Hepatocyte (in vitro differentiated cells): ENCODE measurements around the gene EFHC2. TPM values are rescaled to one million over a fixed set of nuclear protein-coding genes. Genes with fewer than 3 reads are reported as not detected.

Source experiments
- DNase-seq: peaks from one replicate; pipeline ENCODE4 v3.0.0-alpha.2; 2016; ENCODE audit warnings: low spot score
- H2AFZ ChIP-seq: fragments of 200-600 bp; sonication (generic); 2 replicates; pipeline ENCODE4 v1.6.0; 2016; ENCODE audit warnings: antibody characterized with exemption, mild to moderate bottlenecking
- H3K27ac ChIP-seq: fragments of 200-600 bp; sonication (generic); 2 replicates; pipeline ENCODE4 v1.5.1; 2016; ENCODE audit warnings: mild to moderate bottlenecking
- H3K27me3 ChIP-seq: fragments of 200-600 bp; sonication (generic); 2 replicates; pipeline ENCODE4 v1.6.1; 2016
- H3K36me3 ChIP-seq: fragments of 200-600 bp; sonication (generic); replicated peaks from 2 replicates; pipeline ENCODE4 v1.5.1; 2016; ENCODE audit warnings: low read depth; ENCODE audit not compliant: insufficient read depth
- H3K4me1 ChIP-seq: fragments of 200-600 bp; sonication (generic); 2 replicates; pipeline ENCODE4 v1.5.1; 2016; ENCODE audit warnings: mild to moderate bottlenecking, moderate library complexity; ENCODE audit not compliant: insufficient read depth
- H3K4me2 ChIP-seq: fragments of 200-600 bp; sonication (generic); 2 replicates; pipeline ENCODE4 v1.6.0; 2016
- H3K4me3 ChIP-seq: fragments of 200-600 bp; sonication (generic); 2 replicates; pipeline ENCODE4 v1.5.1; 2016; ENCODE audit warnings: mild to moderate bottlenecking
- H3K79me2 ChIP-seq: fragments of 200-600 bp; sonication (generic); 2 replicates; pipeline ENCODE4 v1.6.0; 2017; ENCODE audit warnings: mild to moderate bottlenecking
- H3K9me2 ChIP-seq: fragments of 200-600 bp; sonication (generic); replicated peaks from 2 replicates; pipeline ENCODE4 v1.6.0; 2017; ENCODE audit warnings: mild to moderate bottlenecking; ENCODE audit not compliant: insufficient read depth
- H3K9me3 ChIP-seq: fragments of 200-600 bp; sonication (generic); 2 replicates; pipeline ENCODE4 v1.5.1; 2016; ENCODE audit warnings: low read depth, mild to moderate bottlenecking
- H4K20me1 ChIP-seq: fragments of 200-600 bp; sonication (generic); 2 replicates; pipeline ENCODE4 v1.6.0; 2016; ENCODE audit warnings: mild to moderate bottlenecking; ENCODE audit not compliant: insufficient read depth, poor library complexity, severe bottlenecking
- EZH2 ChIP-seq: fragments of 200-600 bp; sonication (generic); IDR thresholded peaks from 2 replicates; pipeline ENCODE4 v1.6.1; 2016; ENCODE audit warnings: antibody characterized with exemption, mild to moderate bottlenecking, borderline replicate concordance
- EZH2phosphoT487 ChIP-seq: fragments of 200-600 bp; sonication (generic); IDR thresholded peaks from one replicate; pipeline ENCODE4 v1.6.1; 2018; ENCODE audit warnings: antibody characterized with exemption, mild to moderate bottlenecking, low read depth, moderate library complexity; ENCODE audit not compliant: unreplicated experiment, severe bottlenecking
- WGBS: methylation state at CpG from one replicate; pipeline ENCODE4 v1.1.6; 2016; ENCODE audit warnings: low lambda C conversion rate; ENCODE audit errors: missing lambda C conversion rate; 5-methylcytosine and 5-hydroxymethylcytosine counted together
- polyA plus RNA-seq: library from polyadenylated mRNA; unstranded; fragments of >200 nt; fragmentation: Nextera tagmentation; extraction: Ambion mirVana; gene quantifications from 2 replicates; pipeline ENCODE4 v1.2.1, GENCODE V29; 2016
- total RNA-seq: library from RNA; depleted of rRNA; stranded (reverse); fragments of >200 nt; gene quantifications from 2 replicates; pipeline ENCODE4 v1.2.3, GENCODE V29; 2014
- TF ChIP-seq, protein P1 (sequence below): fragments of 200-600 bp; sonication (generic); IDR thresholded peaks from 2 replicates; pipeline ENCODE4 v1.5.1; 2016; ENCODE audit warnings: antibody characterized with exemption, mild to moderate bottlenecking; ENCODE audit not compliant: poor library complexity

EFHC2 gene
- total and polyA plus RNA-seq, 2 experiments from 2014 or later = 1.3 to 1.8 TPM

DNA sequence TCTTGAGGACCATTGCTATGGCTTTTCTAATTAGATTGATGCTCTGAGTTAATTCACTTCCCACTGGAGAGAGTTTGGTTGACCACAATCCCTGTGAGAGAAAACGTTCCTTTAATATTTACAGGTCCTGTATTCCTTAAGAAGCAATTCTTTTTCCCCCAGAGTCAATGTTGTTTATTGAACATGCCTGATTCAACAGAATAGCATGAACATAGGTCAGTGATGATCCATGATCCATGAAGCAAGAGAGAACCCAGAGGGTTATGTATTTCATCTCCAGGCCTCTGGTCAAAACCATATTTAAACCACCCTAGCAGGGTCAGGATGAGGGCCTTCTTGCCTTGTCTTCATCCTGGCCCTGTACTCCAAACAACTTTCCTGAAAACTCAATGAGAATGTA is 39.4 kb upstream of the EFHC2 start:
- 58% methylated on average over 1 of the region's 1 CpG for WGBS
- H3K36me3 ChIP-seq = no peaks in the 10 kb centered on the region
- no peaks in the 10 kb centered on the region for H3K9me3 ChIP-seq
- no peak overlapping the region for H3K4me3 ChIP-seq
- no peaks in the 10 kb centered on the region for H3K79me2 ChIP-seq
- TF ChIP-seq, protein P1, sequence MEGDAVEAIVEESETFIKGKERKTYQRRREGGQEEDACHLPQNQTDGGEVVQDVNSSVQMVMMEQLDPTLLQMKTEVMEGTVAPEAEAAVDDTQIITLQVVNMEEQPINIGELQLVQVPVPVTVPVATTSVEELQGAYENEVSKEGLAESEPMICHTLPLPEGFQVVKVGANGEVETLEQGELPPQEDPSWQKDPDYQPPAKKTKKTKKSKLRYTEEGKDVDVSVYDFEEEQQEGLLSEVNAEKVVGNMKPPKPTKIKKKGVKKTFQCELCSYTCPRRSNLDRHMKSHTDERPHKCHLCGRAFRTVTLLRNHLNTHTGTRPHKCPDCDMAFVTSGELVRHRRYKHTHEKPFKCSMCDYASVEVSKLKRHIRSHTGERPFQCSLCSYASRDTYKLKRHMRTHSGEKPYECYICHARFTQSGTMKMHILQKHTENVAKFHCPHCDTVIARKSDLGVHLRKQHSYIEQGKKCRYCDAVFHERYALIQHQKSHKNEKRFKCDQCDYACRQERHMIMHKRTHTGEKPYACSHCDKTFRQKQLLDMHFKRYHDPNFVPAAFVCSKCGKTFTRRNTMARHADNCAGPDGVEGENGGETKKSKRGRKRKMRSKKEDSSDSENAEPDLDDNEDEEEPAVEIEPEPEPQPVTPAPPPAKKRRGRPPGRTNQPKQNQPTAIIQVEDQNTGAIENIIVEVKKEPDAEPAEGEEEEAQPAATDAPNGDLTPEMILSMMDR = no peak
- TF ChIP-seq EZH2phosphoT487 = no peak
- TF ChIP-seq EZH2 = no peak
- no peak overlapping the region for H3K4me2 ChIP-seq
- no peak overlapping the region for H2AFZ ChIP-seq
- no peaks in the 10 kb centered on the region for H3K27me3 ChIP-seq
- H3K27ac ChIP-seq = no peak overlapping the region
- no peaks in the 10 kb centered on the region for H4K20me1 ChIP-seq
- no peaks in the 10 kb centered on the region for H3K9me2 ChIP-seq
- no peaks in the 10 kb centered on the region for H3K4me1 ChIP-seq
- no peak for DNase-seq

DNA sequence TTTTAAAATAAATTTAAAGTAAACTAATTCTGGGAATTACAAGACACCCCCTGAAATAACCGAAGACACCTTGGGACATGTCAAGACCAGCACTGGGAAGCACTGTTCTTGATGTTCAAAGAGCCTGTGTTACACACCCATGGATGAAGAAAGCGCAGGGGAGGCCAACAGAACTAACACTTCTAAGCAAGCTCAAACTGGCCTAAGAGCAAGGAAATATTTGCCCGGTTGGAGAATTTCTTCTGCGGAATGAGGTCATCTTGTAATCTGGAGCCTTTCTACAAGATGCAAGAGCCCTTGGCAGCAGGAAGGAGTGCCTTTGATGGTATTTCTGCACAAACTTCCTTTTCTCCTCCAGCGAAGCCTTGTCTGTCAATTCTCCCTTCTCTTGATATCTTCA is 9.3 kb upstream of the EFHC2 start:
- H3K36me3 ChIP-seq = no peaks in the 10 kb centered on the region
- H4K20me1 ChIP-seq = no peaks in the 10 kb centered on the region
- no peak overlapping the region for H3K4me3 ChIP-seq
- no peaks in the 10 kb centered on the region for H3K9me2 ChIP-seq
- H3K4me1 ChIP-seq = no peaks in the 10 kb centered on the region
- peak; percentile 17 for DNase-seq
- H3K27me3 ChIP-seq = no peaks in the 10 kb centered on the region
- no peak overlapping the region for H2AFZ ChIP-seq
- 63% methylated on average over 5 of the region's 5 CpGs for WGBS
- H3K4me2 ChIP-seq = no peak overlapping the region
- H3K9me3 ChIP-seq = no peaks in the 10 kb centered on the region
- TF ChIP-seq, protein P1 = no peak
- TF ChIP-seq EZH2 = no peak
- TF ChIP-seq EZH2phosphoT487 = no peak
- H3K79me2 ChIP-seq = no peaks in the 10 kb centered on the region
- no peak overlapping the region for H3K27ac ChIP-seq

DNA sequence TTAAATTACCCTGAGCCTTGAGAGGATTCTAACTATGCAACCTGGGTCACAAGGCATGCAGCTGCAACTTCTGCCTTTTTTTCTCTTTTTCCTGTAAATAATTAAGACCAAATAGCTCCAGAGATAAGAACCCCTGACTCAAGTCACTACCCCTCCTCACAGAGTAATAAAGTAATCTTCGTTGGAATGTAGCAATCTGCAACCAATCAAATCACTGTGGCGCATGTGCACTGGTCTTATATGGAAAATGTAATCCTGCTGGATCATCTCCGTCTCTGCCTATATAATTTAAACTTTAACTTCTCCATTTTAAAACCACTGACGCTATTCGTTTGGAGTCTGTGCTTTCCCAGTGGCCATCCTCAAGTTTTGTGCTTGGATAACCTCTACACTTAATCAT is 6.1 kb upstream of the EFHC2 start:
- Histone ChIP-seq H2AFZ (no peak overlapping the region), H3K4me3 (no peak overlapping the region), H3K4me2 (no peak overlapping the region), H3K36me3 (no peaks in the 10 kb centered on the region), H3K79me2 (no peaks in the 10 kb centered on the region), H3K9me3 (no peaks in the 10 kb centered on the region), H4K20me1 (no peaks in the 10 kb centered on the region), H3K27ac (peak overlapping the region; percentile 64), H3K27me3 (no peaks in the 10 kb centered on the region), H3K9me2 (no peaks in the 10 kb centered on the region), H3K4me1 (no peaks in the 10 kb centered on the region)
- TF ChIP-seq, protein P1 = no peak
- TF ChIP-seq EZH2 (no peak), EZH2phosphoT487 (no peak)
- peak; percentile 30 for DNase-seq
- 50% methylated on average over 5 of the region's 5 CpGs for WGBS

DNA sequence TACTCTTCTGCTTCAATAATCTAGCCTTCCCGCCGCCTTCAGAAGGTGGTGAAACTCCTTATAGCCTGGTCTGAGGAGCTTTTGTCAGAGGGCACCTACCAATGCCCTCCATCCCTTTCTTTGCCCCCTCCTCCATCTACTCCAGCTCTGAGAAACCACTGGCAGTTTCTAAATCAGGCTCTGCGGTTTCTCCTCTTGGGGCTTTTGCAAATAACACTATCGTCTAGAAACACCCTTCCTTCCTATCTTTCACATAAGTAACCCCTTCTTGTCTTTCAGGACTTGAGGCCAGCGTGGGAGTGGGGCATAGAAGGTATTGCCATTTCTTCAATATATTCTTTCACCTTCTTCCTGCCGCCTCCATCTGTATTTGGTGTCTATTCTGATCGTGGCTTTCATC is 1.2 kb upstream of the EFHC2 start:
- no peak for DNase-seq
- no peaks in the 10 kb centered on the region for H3K36me3 ChIP-seq
- TF ChIP-seq EZH2phosphoT487 (no peak), EZH2 (no peak)
- TF ChIP-seq, protein P1 = no peak
- no peaks in the 10 kb centered on the region for H3K9me3 ChIP-seq
- peak overlapping the region; percentile 10 for H3K27ac ChIP-seq
- H2AFZ ChIP-seq = no peak overlapping the region
- H3K4me2 ChIP-seq = peak overlapping the region; percentile 80
- 68% methylated on average over 7 of the region's 7 CpGs for WGBS
- H3K4me1 ChIP-seq = no peaks in the 10 kb centered on the region
- no peaks in the 10 kb centered on the region for H3K79me2 ChIP-seq
- H3K4me3 ChIP-seq = no peak overlapping the region
- H3K27me3 ChIP-seq = no peaks in the 10 kb centered on the region
- H3K9me2 ChIP-seq = no peaks in the 10 kb centered on the region
- H4K20me1 ChIP-seq = no peaks in the 10 kb centered on the region
